ENCODE data around the gene MISP.

MISP gene

DNA sequence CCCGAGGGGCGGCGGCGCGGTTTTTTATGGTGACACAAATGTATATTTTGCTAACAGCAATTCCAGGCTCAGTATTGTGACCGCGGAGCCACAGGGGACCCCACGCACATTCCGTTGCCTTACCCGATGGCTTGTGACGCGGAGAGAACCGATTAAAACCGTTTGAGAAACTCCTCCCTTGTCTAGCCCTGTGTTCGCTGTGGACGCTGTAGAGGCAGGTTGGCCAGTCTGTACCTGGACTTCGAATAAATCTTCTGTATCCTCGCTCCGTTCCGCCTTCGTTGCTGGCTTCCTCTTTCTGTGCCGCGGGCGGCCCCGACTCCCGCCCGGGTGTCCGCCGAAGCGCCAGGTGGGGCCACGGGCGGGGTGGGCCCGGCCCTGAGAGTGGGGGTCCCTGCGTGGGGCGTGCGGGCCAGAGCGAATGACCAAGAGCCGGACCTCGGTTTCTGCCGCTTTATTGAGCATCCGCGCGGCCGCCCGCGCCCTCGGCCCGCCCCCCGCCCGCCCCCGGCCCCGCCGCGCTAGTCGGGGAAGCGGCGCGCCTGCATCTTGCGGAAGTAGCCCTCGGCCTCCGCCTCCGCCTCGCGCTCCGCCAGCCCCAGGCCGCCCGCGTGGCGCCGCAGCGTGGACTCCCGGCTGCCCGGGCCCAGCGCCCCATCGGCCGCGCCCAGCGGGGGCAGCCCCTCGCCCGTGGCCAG, 61.3 kb downstream of the MISP start:
- no peak for DNase-seq

DNA sequence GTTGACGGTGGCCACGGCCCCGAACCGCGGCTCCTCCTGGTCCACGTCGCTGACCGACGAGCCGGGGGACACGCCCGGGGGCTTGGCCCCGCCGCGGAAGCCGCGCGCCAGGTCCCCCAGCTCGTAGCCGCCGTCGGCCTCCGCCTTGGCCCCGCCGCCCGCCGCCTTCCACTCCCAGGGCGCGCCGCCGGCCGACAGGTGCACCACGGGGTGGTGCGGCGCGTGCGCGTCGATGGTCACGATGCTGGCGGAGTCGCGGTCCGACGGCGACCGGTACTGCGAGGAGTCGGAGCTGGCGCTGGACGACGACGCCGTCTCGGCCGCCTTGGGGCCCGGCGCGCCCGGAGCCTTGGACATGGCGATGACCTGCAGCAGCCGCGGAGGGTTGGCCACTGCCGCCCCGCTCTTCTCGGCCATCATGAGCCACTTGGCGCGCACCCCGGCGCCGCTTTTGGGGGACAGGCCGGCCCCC, 61.9 kb downstream of the MISP start:
- no peak for DNase-seq

DNA sequence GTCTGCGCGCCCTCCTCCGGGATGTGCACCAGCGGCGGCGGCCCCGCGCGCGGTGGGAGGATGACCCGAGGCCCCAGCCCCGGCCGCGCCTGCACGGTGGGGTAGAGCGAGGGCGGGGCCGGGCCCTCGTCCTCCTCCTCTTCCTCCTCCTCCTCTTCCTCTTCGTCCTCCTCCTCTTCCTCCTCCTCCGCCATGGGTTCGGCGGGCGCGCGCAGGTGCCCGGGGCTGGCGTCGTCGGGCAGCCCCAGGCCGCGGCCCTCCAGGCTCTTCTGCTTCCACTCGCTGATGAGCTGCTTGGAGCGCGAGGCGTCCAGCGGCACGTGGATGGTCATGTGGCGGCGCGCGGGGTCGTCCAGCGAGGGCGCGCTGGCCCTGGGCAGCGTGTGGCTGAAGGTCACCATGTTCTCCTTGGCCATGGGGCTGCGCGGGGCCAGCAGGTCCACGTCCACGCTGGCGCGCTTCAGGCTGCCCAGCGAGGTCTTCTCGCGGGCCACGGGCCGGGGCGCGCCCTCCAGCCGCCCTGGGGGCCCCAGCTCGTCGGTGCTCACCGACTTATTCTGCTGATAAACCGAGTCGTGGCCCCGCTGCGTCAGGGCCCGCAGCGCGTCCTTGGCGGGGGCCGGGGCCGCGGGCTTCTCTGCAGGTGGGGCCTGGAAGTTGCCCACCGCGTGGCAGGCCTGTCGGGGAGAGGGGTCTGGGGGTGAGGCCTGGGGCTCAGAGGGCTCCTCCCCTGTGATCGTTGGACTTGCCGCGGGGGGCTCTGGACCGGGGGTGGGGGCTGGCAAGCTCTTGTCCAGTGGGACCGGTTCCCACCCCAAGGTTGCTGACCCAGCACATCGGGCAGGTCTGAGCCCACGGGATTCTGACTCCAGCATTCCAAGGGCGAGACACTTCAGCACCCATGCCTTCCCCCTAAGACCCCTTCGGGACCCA, 62.6 kb downstream of the MISP start:
- DNase-seq: no peak

All from SHP77 treated with DMSO at 0.1 percent for 48 hours (cell line).